H9 (cell line): ENCODE data around the gene MAPK8. TPM values are rescaled to one million over a fixed set of nuclear protein-coding genes. Genes with fewer than 3 reads are reported as not detected.

Experiments used
- DNase-seq: peaks from one replicate; pipeline ENCODE4 v3.0.0-alpha.2; 2017
- H2AFZ ChIP-seq: one replicate; pipeline ENCODE4 v1.6.1; 2013; ENCODE audit warnings: mild to moderate bottlenecking, low read length, control low read depth, moderate library complexity
- H2AK5ac ChIP-seq: 2 replicates; pipeline ENCODE4 v1.6.1; 2013; ENCODE audit warnings: low read length, control low read depth, mixed read lengths; ENCODE audit not compliant: insufficient read length
- H2BK120ac ChIP-seq: one replicate; pipeline ENCODE4 v1.6.1; 2013; ENCODE audit warnings: low read depth, mild to moderate bottlenecking, low read length, control low read depth, inconsistent platforms; ENCODE audit not compliant: poor library complexity, severe bottlenecking
- H2BK12ac ChIP-seq: 2 replicates; pipeline ENCODE4 v1.6.1; 2013; ENCODE audit warnings: low read length, control low read depth, mixed read lengths, low read depth; ENCODE audit not compliant: insufficient read length
- H2BK15ac ChIP-seq: 2 replicates; pipeline ENCODE4 v1.6.1; 2013; ENCODE audit warnings: low read depth, low read length, control low read depth
- H2BK20ac ChIP-seq: one replicate; pipeline ENCODE4 v1.6.1; 2013; ENCODE audit warnings: low read depth, mild to moderate bottlenecking, low read length, control low read depth, inconsistent platforms; ENCODE audit not compliant: poor library complexity, severe bottlenecking
- H2BK5ac ChIP-seq: 2 replicates; pipeline ENCODE4 v1.6.1; 2013; ENCODE audit warnings: low read length, control low read depth, mixed read lengths; ENCODE audit not compliant: insufficient read length
- H3K14ac ChIP-seq: 2 replicates; pipeline ENCODE4 v1.6.1; 2013; ENCODE audit warnings: low read length, control low read depth; ENCODE audit not compliant: insufficient read depth
- H3K18ac ChIP-seq: 2 replicates; pipeline ENCODE4 v1.6.1; 2013; ENCODE audit warnings: low read depth, mild to moderate bottlenecking, mixed read lengths, low read length, control low read depth; ENCODE audit not compliant: insufficient read length
- H3K23ac ChIP-seq: 2 replicates; pipeline ENCODE4 v1.6.1; 2013; ENCODE audit warnings: low read length, control low read depth, mixed read lengths, low read depth; ENCODE audit not compliant: insufficient read length
- H3K23me2 ChIP-seq: 2 replicates; pipeline ENCODE4 v1.6.1; 2013; ENCODE audit warnings: low read depth, mild to moderate bottlenecking, mixed read lengths, low read length, control low read depth; ENCODE audit not compliant: insufficient read length, poor library complexity, severe bottlenecking
- H3K27ac ChIP-seq: 2 replicates; pipeline ENCODE4 v1.5.1; 2013; ENCODE audit warnings: low read length, control low read depth, mixed read lengths, low read depth; ENCODE audit not compliant: insufficient read length
- H3K27me3 ChIP-seq: 2 replicates; pipeline ENCODE4 v1.6.1; 2013; ENCODE audit warnings: low read length, control low read depth, inconsistent platforms; ENCODE audit not compliant: insufficient read depth
- H3K4ac ChIP-seq: 2 replicates; pipeline ENCODE4 v1.6.1; 2013; ENCODE audit warnings: low read depth, mild to moderate bottlenecking, control low read depth, inconsistent platforms, low read length, moderate library complexity
- H3K4me1 ChIP-seq: 2 replicates; pipeline ENCODE4 v1.6.1; 2013; ENCODE audit warnings: low read length, control low read depth, inconsistent platforms; ENCODE audit not compliant: insufficient read depth
- H3K4me2 ChIP-seq: 2 replicates; pipeline ENCODE4 v1.6.1; 2013; ENCODE audit warnings: low read length, control low read depth, mixed read lengths; ENCODE audit not compliant: insufficient read length, insufficient read depth
- H3K56ac ChIP-seq: 2 replicates; pipeline ENCODE4 v1.6.1; 2013; ENCODE audit warnings: low read depth, mild to moderate bottlenecking, mixed read lengths, low read length, control low read depth; ENCODE audit not compliant: insufficient read length
- H3K79me1 ChIP-seq: 2 replicates; pipeline ENCODE4 v1.6.1; 2013; ENCODE audit warnings: low read depth, mild to moderate bottlenecking, moderate library complexity, low read length, control low read depth, inconsistent platforms; ENCODE audit not compliant: insufficient read depth, poor library complexity, severe bottlenecking
- H3K79me2 ChIP-seq: 2 replicates; pipeline ENCODE4 v1.6.1; 2013; ENCODE audit warnings: low read length, control low read depth, inconsistent platforms; ENCODE audit not compliant: insufficient read depth
- H3K9ac ChIP-seq: 2 replicates; pipeline ENCODE4 v1.6.1; 2013; ENCODE audit warnings: low read length, control low read depth, mixed read lengths; ENCODE audit not compliant: insufficient read length; ENCODE audit errors: extremely low read depth
- H3K9me3 ChIP-seq: one replicate; pipeline ENCODE4 v1.6.1; 2013; ENCODE audit warnings: low read depth, low read length, inconsistent platforms; ENCODE audit not compliant: control insufficient read depth
- H3T11ph ChIP-seq: one replicate; pipeline ENCODE4 v1.6.1; 2013; ENCODE audit warnings: mild to moderate bottlenecking, low read length, control low read depth, inconsistent platforms
- H4K20me1 ChIP-seq: one replicate; pipeline ENCODE4 v1.6.1; 2013; ENCODE audit not compliant: control insufficient read depth, insufficient read length, insufficient read depth
- H4K5ac ChIP-seq: 2 replicates; pipeline ENCODE4 v1.6.1; 2013; ENCODE audit warnings: low read depth, mild to moderate bottlenecking, mixed read lengths, low read length, control low read depth; ENCODE audit not compliant: insufficient read length
- H4K8ac ChIP-seq: replicated peaks from 2 replicates; pipeline ENCODE4 v1.6.1; 2013; ENCODE audit warnings: low read length, control low read depth, mixed read lengths, low read depth; ENCODE audit not compliant: insufficient read length
- H4K91ac ChIP-seq: 2 replicates; pipeline ENCODE4 v1.6.1; 2013; ENCODE audit warnings: low read depth, mild to moderate bottlenecking, moderate library complexity, mixed read lengths, low read length, control low read depth; ENCODE audit not compliant: insufficient read length
- H3K27ac Mint-ChIP-seq, 3 experiments: 2 replicates in 2 of 3; 3 replicates in 1 of 3; pipeline ENCODE4 v1.8.0; 2020 to 2021; ENCODE audit warnings: mixed read lengths in 3 of 3, mild to moderate bottlenecking in 1 of 3, moderate library complexity in 1 of 3
- H3K27me3 Mint-ChIP-seq: 2 replicates; pipeline ENCODE4 v1.8.0; 2021; ENCODE audit warnings: low read depth, mild to moderate bottlenecking, moderate library complexity, mixed read lengths
- H3K36me3 Mint-ChIP-seq, 3 experiments: 2 replicates in 2 of 3; 3 replicates in 1 of 3; pipeline ENCODE4 v1.8.0; 2020 to 2021; ENCODE audit warnings: low read depth in 3 of 3, mixed read lengths in 3 of 3; ENCODE audit not compliant: insufficient read depth in 1 of 3
- H3K4me1 Mint-ChIP-seq, 2 experiments: 2 replicates each; pipeline ENCODE4 v1.8.0; 2020; ENCODE audit warnings: mixed read lengths in 2 of 2
- H3K4me3 Mint-ChIP-seq, 2 experiments: 2 replicates in 1 of 2; 3 replicates in 1 of 2; pipeline ENCODE4 v1.8.0; 2020 to 2021; ENCODE audit warnings: mild to moderate bottlenecking in 2 of 2, mixed read lengths in 2 of 2, moderate library complexity in 1 of 2
- H3K9me3 Mint-ChIP-seq, 2 experiments: 2 replicates in 1 of 2; 3 replicates in 1 of 2; pipeline ENCODE4 v1.8.0; 2020; ENCODE audit warnings: mild to moderate bottlenecking in 2 of 2, mixed read lengths in 2 of 2, moderate library complexity in 1 of 2
- WGBS: extraction: QIAGEN DNeasy Blood & Tissue Kit; methylation state at CpG from one replicate; pipeline ENCODE4 v1.1.7; 2013; ENCODE audit warnings: missing lambda C conversion rate, low lambda C conversion rate, mixed read lengths; ENCODE audit not compliant: insufficient read length; ENCODE audit errors: extremely low coverage; 5-methylcytosine and 5-hydroxymethylcytosine counted together
- total RNA-seq: library from RNA; stranded (reverse); gene quantifications from 2 replicates; pipeline ENCODE4 v1.2.1, GENCODE V29; 2021
- TF ChIP-seq, protein P1 (sequence below): fragments of 200-600 bp; sonication (generic); conservative IDR thresholded peaks from 3 replicates; pipeline ENCODE4 v1.8.0; 2021; ENCODE audit warnings: antibody characterized with exemption, mild to moderate bottlenecking

Gene MAPK8
- total RNA-seq, 1 experiment from 2014 or later, result 52.0 TPM

DNA sequence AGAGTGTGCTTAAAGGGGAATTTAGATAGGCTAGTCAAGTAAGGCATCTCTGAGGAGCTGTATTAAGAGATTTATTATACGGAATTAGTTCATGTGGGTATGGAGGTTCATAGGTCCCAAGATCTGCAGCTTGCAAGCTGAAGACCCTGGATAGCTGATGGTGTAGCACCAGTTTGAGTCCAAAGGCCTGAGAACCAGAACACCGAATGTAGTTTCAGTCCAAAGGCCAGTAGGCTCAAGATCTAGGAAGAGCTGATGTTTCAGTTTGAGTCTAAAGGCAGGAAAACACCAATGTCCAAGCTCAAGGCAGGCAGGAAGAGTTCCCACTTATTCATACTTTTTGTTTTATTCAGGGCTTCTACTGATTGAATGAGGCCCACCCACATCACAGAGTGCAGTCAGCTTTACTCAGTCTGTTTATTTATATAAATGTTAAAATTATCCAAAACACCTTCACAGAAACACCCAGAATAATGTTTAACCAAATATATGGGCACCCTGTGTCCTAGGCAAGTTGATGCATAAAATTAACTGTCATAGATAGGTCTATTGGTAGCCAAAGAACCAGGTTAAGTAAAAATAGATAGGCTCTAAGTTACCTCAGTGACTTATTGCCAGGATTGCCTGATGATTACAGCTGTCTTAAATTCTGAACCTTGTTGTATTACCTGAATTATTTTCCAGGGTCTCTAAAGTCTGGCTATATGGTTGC is 83.5 kb downstream of the MAPK8 start:
- no peak overlapping the region for H2BK12ac ChIP-seq
- no peak overlapping the region for H2BK20ac ChIP-seq
- H2AFZ ChIP-seq, result no peak overlapping the region
- H3K4me1 ChIP-seq, result no peaks in the 10 kb centered on the region
- no peaks in the 10 kb centered on the region for H3K79me1 ChIP-seq
- Mint-ChIP-seq H3K27ac (no peak overlapping the region), H3K9me3 (no peaks in the 10 kb centered on the region), H3K36me3 (no peaks in the 10 kb centered on the region), H3K4me1 (peaks cover 11 to 16% of the 10 kb centered on the region in 2 experiments), H3K4me3 (no peak overlapping the region), H3K27me3 (no peaks in the 10 kb centered on the region)
- no peak overlapping the region for H4K5ac ChIP-seq
- no peak overlapping the region for H3K27ac ChIP-seq
- no peak overlapping the region for H3T11ph ChIP-seq
- no peak overlapping the region for H3K9ac ChIP-seq
- H4K20me1 ChIP-seq, result no peaks in the 10 kb centered on the region
- no peak overlapping the region for H4K8ac ChIP-seq
- TF ChIP-seq, protein P1, sequence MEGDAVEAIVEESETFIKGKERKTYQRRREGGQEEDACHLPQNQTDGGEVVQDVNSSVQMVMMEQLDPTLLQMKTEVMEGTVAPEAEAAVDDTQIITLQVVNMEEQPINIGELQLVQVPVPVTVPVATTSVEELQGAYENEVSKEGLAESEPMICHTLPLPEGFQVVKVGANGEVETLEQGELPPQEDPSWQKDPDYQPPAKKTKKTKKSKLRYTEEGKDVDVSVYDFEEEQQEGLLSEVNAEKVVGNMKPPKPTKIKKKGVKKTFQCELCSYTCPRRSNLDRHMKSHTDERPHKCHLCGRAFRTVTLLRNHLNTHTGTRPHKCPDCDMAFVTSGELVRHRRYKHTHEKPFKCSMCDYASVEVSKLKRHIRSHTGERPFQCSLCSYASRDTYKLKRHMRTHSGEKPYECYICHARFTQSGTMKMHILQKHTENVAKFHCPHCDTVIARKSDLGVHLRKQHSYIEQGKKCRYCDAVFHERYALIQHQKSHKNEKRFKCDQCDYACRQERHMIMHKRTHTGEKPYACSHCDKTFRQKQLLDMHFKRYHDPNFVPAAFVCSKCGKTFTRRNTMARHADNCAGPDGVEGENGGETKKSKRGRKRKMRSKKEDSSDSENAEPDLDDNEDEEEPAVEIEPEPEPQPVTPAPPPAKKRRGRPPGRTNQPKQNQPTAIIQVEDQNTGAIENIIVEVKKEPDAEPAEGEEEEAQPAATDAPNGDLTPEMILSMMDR, result no peak
- no peak overlapping the region for H2BK5ac ChIP-seq
- no peak overlapping the region for H3K4me2 ChIP-seq
- H3K23me2 ChIP-seq, result no peaks in the 10 kb centered on the region
- H3K18ac ChIP-seq, result no peak overlapping the region
- no CpG with 5 or more reads among the region's 2 CpGs for WGBS
- no peaks in the 10 kb centered on the region for H3K9me3 ChIP-seq
- no peak overlapping the region for H2BK15ac ChIP-seq
- H3K27me3 ChIP-seq, result no peaks in the 10 kb centered on the region
- H4K91ac ChIP-seq, result no peak overlapping the region
- no peak overlapping the region for H2BK120ac ChIP-seq
- no peak overlapping the region for H2AK5ac ChIP-seq
- H3K56ac ChIP-seq, result no peak overlapping the region
- no peak for DNase-seq
- H3K4ac ChIP-seq, result no peak overlapping the region
- no peaks in the 10 kb centered on the region for H3K79me2 ChIP-seq
- H3K23ac ChIP-seq, result no peak overlapping the region
- H3K14ac ChIP-seq, result no peak overlapping the region
